Measurements from ENCODE around the gene FBXW7.
"Not testable (repeated sequence)": the region's sequence is repeated elsewhere in the genome, so short reads cannot be mapped to it uniquely, and the experiment has no call there.

The FBXW7 gene
- total RNA-seq, result 95.4 to 195 (median 144) reads per million in 3 experiments

- peak; percentile 100 for DNase-seq
These were observed at the start of gene FBXW7 for GRCh38 chr4:152535903-152536544. TSS of gene FBXW7 (minus strand) at chr4:152536092. CDS start at chr4:152411803, 124,289 bp downstream.

GRCh38 chr4:152585023-152585441 lies 49.1 kb upstream of the FBXW7 start:
- DNase-seq, result peak; percentile 21

GRCh38 chr4:152581536-152582160 lies 45.8 kb upstream of the FBXW7 start:
- DNase-seq, result no peak

GRCh38 chr4:152579916-152580315 lies 44.0 kb upstream of the FBXW7 start:
- DNase-seq, result no peak

GRCh38 chr4:152579107-152579764 lies 43.3 kb upstream of the FBXW7 start:
- no peak for DNase-seq

- no peak for DNase-seq
These were observed 42.8 kb upstream of the FBXW7 start for GRCh38 chr4:152578670-152579069.

- DNase-seq, result no peak
These were observed 42.0 kb upstream of the FBXW7 start for GRCh38 chr4:152577708-152578396.

- DNase-seq, result no peak
These were observed 39.6 kb upstream of the FBXW7 start for GRCh38 chr4:152575533-152575932.

- DNase-seq, result no peak
These were observed 38.0 kb upstream of the FBXW7 start for GRCh38 chr4:152573861-152574260.

GRCh38 chr4:152572417-152573086 lies 36.7 kb upstream of the FBXW7 start:
- DNase-seq, result no peak

GRCh38 chr4:152571770-152572169 lies 35.9 kb upstream of the FBXW7 start:
- no peak for DNase-seq

- no peak for DNase-seq
These were observed 35.4 kb upstream of the FBXW7 start for GRCh38 chr4:152571296-152571695.

GRCh38 chr4:152565333-152565732 lies 29.4 kb upstream of the FBXW7 start:
- no peak for DNase-seq

GRCh38 chr4:152564336-152564735 lies 28.4 kb upstream of the FBXW7 start:
- DNase-seq, result no peak

- DNase-seq, result no peak
These were observed 27.3 kb upstream of the FBXW7 start for GRCh38 chr4:152563209-152563608.

- no peak for DNase-seq
These were observed 23.7 kb upstream of the FBXW7 start for GRCh38 chr4:152559641-152560040.

GRCh38 chr4:152558396-152558795 lies 22.5 kb upstream of the FBXW7 start:
- DNase-seq, result no peak

GRCh38 chr4:152556834-152557233 lies 20.9 kb upstream of the FBXW7 start:
- no peak for DNase-seq

GRCh38 chr4:152556283-152556682 lies 20.4 kb upstream of the FBXW7 start:
- no peak for DNase-seq

GRCh38 chr4:152554742-152555141 lies 18.9 kb upstream of the FBXW7 start:
- no peak for DNase-seq

GRCh38 chr4:152550687-152551086 lies 14.8 kb upstream of the FBXW7 start:
- DNase-seq, result not testable (repeated sequence)

- no peak for DNase-seq
These were observed 9.2 kb upstream of the FBXW7 start for GRCh38 chr4:152545088-152545487.

GRCh38 chr4:152544533-152544932 lies 8.6 kb upstream of the FBXW7 start:
- peak; percentile 43 for DNase-seq

Measured in central memory CD4-positive, alpha-beta T cell (primary cell).